Activated CD4-positive, alpha-beta T cell treated with anti-CD3 and anti-CD28 coated beads, Interleukin-10, Interleukin-2, amounts not matched to agents 100 ng/mL and 50 ng/mL, durations not matched to agents 16 hours and 8 hours (primary cell): ENCODE data around the gene VPS4B.
"Not testable (repeated sequence)": the region's sequence is repeated elsewhere in the genome, so short reads cannot be mapped to it uniquely, and the experiment has no call there.

Source experiments
- DNase-seq: peaks from one replicate; pipeline ENCODE4 v3.0.0-alpha.2; 2020

VPS4B gene

DNA sequence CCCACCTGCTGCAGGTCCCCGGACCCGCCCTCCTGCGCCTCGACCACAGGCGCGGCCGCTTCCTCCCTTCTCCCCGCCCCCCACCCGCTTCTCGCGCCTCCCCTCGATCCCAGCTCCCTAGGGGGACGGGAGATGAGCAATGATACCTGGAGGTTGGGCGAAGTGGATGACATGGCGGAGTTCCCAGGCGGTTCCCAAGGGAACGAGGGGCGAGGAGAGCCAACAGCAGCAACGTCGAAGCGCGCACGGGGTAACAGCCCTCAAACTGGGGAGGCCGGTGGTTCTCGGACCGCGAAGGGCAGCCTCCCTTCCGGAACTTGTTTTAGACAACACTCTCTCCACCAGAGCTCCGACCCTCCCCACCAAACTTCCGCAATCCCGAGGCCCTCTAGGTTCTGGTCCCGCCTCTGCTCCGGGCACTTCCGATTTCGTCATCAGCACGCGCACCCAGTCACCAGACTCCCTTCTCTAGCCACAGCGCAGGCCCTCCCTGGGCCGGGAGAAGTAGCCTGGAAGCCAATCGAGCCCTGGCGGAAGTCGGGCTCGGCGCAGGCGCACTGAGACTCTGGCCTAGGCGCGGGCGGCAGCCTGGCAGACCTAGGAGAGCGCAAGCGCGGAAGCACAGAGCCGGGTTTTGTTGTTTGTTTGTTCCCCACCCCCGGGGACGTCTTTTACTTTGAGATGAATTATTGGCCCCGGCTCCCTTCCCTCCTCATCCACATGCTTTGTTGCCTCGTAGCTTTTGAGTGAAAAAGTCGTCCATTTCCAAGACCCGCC is at the start of gene VPS4B:
Gene VPS4B, minus strand, starts transcription at position 390 of the 777 bp plus-strand sequence. Its CDS starts 217 bp downstream, at position 173.
- peak; percentile 100 for DNase-seq

DNA sequence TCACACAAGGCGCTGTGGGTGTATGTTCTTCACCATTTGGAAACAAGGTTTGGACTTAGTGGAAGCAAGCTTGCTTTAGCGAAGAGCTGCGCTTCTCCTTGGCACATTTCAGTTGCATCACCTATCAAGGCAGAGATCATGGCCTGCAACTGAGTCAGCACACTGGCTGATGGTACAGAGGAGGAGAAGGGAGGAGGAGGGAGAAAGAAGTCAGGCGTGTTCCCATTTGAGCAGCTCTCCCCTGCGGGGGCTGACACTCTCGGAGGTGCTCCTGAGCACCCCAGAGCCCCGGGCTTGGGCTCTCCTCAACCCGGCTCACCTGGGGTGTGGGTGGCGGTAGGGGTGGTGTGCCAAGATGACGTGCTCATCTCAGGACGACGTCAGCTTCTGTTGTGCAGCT is 48.5 kb upstream of the VPS4B start:
- no peak for DNase-seq

DNA sequence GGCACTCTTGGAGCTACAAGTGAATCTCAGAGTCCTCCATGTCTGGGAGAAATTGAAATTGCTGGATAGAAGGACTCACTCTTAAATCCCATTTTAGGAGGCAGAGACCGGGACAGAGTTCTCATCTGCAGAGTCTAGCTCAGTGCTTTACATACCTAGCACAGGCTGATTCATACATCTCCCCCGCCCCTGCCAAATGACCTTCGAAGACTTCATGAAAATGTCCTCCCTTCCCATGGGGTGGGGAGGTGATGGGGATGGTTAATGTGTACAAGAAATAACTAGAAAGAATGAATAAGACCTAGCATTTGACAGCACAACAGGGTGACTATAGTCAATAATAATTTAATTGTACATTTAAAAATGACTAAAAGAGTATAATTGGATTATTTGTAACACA is 46.3 kb upstream of the VPS4B start:
- no peak for DNase-seq

DNA sequence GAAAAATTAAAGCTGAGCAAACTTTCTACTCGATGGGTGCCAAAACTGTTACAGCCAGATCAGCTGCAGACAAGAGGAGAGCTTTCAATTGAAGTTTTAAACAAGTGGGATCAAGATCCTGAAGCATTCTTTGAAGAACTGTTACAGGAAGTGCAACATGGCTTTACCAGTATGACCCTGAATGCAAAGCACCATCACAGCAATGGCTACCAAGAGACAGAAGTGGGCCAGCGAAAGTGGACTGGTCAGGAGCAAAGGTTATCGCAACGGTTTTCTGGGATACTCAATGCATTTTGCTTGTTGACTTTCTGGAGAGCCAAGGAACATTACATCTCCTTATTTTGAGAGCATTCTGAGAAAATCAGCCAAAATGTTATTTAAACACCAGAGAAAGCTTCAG is 45.4 kb upstream of the VPS4B start:
- no peak for DNase-seq

- peak; percentile 34 for DNase-seq
Observed at GRCh38 chr18:63465059-63465458, 42.8 kb upstream of the VPS4B start.

GRCh38 chr18:63464434-63464833 is 42.2 kb upstream of the VPS4B start:
- DNase-seq: peak; percentile 9

DNA sequence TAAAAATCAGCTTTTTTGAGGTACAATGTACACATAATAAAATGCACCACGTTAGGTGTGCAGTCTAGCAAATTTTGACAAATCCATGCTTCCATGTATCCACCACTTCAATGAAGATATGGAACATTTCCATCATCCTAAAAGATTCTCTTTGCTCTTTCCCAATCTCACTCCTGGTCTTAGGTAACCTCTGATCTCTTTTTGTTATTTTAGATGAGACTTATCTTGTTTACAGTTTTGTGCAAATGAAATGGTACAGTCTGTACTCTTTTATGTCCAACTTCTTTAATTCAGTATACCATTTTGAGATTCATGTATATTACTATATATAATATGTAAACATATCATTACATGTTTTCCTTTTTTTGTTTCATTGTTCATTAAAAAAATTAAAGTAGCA is 38.1 kb upstream of the VPS4B start:
- no peak for DNase-seq

DNA sequence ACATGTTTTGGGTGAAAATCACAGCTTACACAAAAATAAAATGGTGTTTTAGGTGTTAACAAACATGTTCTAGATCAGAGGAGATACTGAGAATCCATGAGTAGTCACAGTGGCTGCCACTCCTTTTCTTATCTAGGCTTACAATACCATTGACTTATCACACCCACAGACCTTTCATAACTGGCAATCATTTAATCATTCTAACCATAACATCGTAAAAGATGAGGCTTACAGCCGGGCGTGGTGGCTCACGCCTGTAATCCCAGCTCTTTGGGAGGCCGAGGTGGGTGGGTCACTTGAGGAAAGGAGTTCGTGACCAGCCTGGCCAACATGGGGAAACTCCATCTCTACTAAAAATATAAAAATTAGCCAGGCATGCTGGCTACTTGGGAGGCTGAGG is 35.7 kb upstream of the VPS4B start:
- DNase-seq: no peak

GRCh38 chr18:63454497-63454896 is 32.2 kb upstream of the VPS4B start:
- DNase-seq: no peak

GRCh38 chr18:63452751-63453150 is 30.5 kb upstream of the VPS4B start:
- DNase-seq: not testable (repeated sequence)

DNA sequence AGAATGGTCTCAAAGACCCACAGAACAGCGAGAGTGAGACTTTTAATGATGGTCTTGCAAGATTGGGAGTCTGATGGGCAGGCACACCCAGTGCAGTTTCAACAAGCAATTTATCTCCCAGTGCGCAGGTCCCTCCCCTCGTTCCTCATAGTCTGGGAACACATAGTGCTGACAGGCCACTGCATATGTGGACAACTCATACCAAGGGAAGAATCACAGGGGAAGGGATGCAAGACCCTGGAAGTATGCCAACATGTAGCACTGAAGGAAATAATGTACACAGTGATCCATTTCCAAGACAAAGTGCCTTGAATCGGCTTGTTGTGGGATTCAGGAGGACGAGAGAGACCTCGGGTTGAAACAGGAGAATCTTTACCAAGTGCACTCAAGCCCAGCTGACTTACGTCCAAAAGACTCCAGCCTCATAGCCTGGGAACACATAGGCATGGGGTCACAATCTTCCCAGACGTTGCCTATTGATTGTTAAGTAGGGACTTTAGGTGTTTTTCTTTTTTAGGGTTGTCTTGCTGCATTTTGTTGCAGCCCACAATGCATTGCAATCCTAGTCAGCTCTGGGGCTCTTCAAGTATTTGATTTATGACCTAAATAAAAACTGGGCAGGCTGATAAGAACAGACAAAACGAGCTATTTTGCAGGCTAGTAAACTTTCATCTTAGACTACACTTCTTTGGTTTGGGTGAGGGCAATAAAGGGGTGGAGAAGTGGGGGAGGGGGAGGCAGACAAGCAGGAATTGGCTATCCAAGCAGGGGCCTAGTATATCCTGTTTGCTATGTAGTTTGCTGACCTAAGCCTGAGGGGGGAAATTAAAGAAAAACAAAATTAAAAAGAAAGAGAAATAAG is 29.8 kb upstream of the VPS4B start:
- DNase-seq: no peak

DNA sequence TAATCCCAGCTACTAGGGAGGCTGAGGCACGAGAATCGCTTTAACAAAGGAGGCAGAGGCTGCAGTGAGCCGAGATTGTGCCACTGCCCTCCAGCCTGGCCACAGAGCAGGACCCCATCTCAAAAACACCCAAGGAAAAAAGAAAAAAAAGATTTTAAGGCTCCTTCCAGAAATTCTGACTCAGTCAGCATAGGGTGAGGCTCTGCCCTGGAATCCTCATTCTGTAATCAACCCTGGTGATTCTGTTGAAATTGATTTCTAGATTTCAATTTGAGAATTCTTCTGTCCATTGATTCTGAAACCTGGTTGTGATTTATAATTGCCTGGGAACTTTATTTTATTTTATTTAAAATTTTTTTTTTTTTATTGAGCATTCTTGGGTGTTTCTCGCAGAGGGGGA is 27.1 kb upstream of the VPS4B start:
- DNase-seq: no peak

- no peak for DNase-seq
Observed at GRCh38 chr18:63447066-63447465, 24.8 kb upstream of the VPS4B start.

GRCh38 chr18:63446266-63446665 is 24.0 kb upstream of the VPS4B start:
- no peak for DNase-seq

DNA sequence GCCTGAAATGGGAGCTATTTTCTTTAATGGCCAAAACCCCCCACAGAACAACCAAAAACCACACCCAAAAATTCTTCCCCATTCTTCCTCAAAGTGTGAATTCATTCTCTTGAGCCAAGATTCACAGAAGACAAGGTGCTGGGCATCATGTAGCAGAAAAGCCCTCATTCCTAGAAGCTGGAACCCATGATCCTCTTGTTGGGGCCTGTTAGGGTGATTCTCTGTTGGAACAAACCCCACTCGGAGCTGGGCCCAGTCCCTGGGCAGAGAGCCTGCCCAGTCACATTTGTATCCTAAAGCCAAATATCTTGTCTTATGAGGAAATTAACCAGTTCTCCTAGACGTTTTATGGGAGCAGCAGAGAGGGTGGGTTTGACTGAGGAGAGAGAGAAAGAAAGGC is 22.8 kb upstream of the VPS4B start:
- DNase-seq: no peak

- DNase-seq: peak; percentile 13
Observed at GRCh38 chr18:63444580-63444979, 22.3 kb upstream of the VPS4B start.

- no peak for DNase-seq
Observed at GRCh38 chr18:63443829-63444228, 21.6 kb upstream of the VPS4B start.

DNA sequence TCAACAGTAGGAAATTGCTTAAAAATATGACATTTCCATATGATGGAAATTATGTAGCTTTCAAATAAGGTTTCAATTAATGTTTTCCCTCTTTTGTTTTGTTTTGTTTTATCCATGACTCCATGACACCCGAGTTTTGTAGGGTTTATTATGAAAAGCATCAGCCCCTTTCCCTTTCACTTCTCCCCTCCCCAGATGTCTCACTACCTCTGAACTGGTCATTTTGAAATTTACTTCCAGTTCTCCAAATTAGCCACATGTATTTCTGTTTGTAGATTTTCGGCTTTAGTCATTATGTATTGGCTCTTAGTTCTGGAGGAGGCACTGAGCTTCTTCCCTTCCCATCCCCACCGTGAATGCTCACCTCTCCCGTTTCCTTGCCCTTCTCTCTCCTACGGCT is 18.6 kb upstream of the VPS4B start:
- DNase-seq: no peak

- no peak for DNase-seq
Observed at GRCh38 chr18:63440219-63440618, 17.9 kb upstream of the VPS4B start.

- peak; percentile 52 for DNase-seq
Observed at GRCh38 chr18:63439334-63439733, 17.1 kb upstream of the VPS4B start.

GRCh38 chr18:63438181-63438580 is 15.9 kb upstream of the VPS4B start:
- no peak for DNase-seq

DNA sequence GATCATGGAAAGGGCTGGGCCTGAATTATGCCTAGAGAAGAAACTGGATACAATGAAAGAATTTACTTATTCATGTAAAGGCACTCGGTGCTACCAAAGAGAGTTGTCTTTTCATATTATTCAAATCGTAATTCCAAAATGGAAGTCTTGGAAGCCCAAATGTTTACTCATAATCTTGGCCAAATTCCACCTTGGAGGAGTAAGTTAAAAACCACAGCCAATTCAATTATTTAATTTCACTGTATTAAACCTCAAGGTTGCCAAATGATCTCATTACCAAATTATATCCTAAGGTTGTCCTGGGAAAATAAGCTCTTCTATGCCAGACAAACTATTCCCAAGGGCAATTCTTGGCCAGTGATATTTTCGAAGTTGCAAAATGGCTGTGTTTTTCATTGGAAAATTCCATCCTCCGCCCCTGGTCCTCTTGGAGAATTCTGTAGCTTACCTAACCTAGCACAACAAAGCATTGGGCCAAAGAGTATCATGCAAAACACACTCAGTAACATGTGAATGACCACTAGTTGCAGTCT is 11.1 kb upstream of the VPS4B start:
- DNase-seq: no peak

DNA sequence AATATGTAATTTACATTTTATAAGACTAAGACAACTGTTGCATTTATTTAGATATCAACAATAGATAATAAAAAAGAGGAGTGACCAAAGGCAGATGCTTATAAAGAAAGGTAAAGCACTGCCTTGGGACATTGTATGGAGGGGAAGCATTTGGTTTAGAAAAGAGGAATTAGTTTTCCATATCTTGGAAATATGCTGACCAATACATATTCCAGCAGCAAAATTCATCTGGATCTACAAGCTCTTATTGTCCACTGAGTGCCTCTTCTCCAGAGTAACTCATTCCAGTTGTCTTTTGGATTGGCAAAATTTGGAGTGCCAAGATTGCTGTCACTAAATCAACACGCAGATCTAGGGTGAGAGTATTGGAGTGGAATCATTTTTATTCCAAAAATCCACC is 8.9 kb upstream of the VPS4B start:
- no peak for DNase-seq

DNA sequence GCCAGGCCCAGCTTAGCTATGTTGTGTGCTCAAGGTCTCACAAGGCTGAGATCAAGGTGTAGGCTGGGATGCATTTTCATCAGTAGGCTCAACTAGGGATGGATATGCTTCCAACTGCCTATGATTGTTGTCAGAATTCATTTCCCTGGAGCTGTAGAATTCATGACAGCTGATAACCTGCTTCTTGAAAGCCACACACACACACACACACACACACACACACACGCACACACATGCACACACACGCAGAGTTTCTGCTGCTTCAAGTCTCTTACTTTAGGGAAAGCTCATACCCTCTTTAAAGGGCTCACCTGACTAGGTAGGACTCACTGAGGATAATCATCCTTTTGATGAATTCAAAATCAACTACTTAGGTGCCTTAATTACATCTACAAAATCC is 8.2 kb upstream of the VPS4B start:
- no peak for DNase-seq
